HL-60/S4 treated with retinoic acid at 250 ng/mL for 4 days and 3 days (cell line): ENCODE data around the gene SH2B2.
"Not testable (repeated sequence)": the region's sequence is repeated elsewhere in the genome, so short reads cannot be mapped to it uniquely, and the experiment has no call there.

Source experiments
- in situ Hi-C: fragments of 300-500 bp; cut with MboI; formaldehyde crosslinking; loops from 2 replicates; pipeline ENCODE4 v1.7.0; 2022; ENCODE audit warnings: low sequenced_read_pairs

SH2B2 gene

DNA sequence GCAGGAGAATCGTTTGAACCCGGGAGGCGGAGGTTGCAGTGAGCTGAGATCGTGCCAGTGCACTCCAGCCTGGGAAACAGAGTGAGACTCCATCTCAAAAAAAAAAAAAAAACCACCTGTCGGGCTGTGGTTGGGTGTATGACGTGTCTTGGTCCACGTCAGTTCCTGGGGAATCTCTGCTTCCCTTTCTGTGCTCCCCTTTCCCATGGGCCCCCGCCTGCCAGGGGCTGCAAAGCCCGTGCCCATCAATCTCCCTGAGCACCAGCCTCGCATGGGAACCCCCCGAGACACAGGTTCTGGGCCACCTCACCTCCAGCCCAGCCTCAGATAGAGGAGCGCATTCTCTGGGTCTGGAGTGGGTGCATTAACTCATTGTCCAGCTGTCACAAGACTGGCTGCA, 2.3 kb upstream of the SH2B2 start:
- in situ Hi-C loops, result loop anchor here (5.0 to 10.0 kb wide), 2 partner anchors 108 to 180 kb away; partner anchors contain the start of genes ALKBH4 and LRWD1

DNA sequence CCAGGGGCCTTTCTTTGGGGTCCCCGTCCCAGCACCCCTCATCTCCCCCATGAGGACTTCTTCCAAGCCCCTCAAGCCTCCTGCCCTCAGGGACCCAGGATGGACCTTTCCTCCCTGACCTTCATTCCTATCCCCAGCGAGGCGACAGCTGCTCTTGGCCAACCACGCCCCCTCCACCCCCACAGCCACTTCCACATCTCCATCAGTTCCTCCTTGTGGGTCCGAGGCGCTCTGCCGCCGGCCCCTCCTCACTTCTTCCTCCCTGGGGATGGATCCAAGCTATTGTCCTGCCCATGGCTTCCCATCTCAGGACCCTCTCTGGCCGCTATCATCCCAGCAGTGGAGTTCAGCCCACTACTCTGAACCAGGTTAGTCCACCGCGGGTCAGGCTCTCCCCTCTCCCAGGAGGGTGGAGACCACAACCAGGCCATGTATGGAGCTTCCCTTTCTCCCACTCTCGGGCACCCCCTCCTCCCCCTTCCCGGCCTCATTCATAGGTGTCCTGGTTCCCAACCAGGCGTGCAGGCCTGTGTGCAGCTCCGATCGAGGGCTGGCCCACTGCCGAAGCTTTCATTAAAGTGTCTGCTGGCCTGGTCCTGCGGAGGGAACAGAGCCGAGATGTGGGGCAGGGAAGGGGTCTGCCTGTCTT, 1.7 kb upstream of the SH2B2 start:
- in situ Hi-C loops, result loop anchor here (5.0 to 10.0 kb wide), 2 partner anchors 107 to 180 kb away; partner anchors contain the start of genes ALKBH4 and LRWD1

DNA sequence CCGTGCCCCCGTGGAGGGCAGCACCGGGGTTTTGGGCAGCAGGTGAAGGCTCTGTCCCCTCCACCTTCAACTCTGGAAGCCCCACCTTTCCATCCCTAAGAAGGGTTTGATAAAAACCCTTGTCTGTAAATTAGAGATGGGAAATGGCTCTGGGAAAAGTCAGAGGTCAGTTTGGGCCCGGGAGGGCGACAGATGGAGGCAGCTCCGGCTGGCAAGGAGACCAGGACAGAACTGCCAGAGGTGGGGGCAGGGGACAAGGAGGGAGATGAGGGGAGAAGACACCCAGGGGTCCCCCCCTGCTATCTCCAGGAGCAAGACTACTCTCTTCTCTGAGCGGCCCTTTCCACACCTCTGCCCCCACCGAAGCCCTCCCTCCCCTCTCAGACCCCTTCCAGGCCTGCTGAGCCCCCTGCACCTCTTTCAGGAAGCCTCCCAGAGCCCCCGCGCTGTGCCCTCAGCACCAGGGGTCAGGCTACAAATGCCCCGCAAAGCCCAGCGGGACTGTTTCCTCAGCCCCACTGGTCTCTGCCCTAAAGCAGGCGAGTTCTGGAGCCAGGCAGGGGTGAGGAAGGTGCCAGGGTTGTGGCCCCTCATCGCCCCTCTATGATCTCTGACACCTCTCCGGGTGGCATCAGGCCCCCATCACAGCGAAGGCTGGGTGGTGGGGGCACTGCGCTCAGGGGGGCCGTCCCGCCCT, 980 bp upstream of the SH2B2 start:
- in situ Hi-C loops, result loop anchor here (10.0 kb wide), 1 partner anchor 179 kb away; the partner anchor contains the start of genes ALKBH4 and LRWD1

DNA sequence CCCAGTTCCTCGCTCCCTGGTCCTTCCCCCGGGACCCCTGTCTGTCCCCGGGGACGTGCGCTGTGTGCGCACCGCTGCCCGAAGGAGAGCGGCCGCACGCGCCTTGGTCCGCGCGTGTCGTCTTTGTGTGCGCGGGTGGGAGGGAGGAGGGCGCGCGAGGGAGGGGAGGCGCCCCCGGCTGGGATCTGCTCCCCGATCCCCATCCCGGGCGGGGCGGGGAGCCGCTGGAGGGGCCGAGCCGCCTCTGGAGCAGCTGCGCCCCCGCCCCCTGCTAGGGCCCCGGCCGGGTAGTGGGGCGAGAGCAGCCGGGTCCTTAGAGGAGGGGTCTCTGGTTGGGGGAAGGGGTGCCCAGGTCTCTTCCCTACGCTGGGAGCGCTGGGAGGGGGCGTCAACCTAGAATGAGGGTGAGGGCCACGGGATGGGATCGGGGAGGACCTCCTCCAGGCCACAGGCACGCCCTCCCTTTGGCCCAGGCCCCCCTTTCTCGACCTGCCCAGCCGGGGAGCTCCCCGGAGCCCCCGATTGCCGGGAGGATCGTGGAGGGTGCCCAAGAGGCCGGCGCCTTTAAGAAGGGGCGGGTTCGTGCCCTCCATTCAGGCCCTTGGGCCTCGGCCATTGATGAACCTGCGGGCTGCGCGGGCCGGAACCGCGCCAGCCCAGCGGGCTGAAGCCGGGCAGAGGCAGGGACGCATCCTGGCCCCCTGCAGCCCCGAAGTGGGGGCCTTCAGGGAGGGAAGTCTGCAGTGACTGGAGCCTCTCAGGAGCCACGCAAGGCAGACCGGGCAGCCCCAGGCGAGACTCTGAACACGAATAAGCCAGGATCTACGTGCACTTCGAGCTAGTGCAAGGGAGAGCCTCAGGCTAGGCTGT, 678 bp downstream of the SH2B2 start:
- in situ Hi-C loops, result loop anchor here (10.0 kb wide), 1 partner anchor 177 kb away; the partner anchor contains the start of genes ALKBH4 and LRWD1

DNA sequence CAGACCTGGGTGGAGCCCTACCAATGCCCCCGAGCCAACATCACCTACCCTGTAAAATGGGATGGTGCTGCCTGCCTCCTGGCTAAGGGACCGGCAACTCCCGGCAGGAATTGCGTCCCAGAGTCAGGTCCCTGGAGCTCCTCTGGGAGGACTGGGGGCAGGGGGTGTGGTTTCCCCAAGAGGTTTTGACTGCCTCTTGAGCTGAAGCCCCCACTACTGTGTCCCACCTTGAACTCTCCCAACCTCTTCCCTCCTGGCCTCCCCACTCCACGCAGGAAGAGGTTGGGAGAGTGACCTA, 1.3 kb downstream of the SH2B2 start:
- in situ Hi-C loops, result loop anchor here (10.0 kb wide), 1 partner anchor 177 kb away; the partner anchor contains the start of genes ALKBH4 and LRWD1

DNA sequence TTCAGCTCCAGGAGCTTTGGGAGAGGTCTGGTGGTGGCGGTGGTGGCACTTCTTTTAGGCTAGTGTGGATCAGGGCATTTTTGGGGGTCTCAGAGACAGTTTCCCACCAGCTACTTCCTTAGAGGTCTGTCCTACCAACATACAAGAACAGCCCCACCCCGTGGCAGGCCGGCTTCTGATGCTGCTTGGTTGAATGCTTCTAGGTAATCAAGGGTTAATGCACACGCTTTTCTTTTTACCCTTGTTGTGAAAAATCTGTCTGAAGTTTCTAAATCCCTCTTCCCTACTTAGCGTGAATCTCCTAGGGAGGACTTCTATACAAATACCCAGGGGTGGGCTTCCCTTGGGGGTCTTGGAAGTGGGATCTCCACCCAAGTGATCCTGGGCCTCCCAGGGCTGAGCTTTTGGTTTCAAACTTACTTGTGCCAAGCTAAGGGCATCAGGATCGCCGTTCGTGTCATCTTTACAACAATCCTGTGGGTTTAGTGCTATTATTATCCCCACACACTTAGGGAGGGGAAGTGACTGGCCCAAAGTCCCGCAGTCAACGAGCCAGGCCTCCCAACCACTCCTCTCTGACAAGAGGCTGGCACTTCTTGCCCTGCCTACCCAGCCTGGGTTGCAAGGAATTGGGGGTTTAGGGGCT, 1.7 kb downstream of the SH2B2 start:
- in situ Hi-C loops, result loop anchor here (10.0 kb wide), 1 partner anchor 176 kb away; the partner anchor contains the start of genes ALKBH4 and LRWD1

DNA sequence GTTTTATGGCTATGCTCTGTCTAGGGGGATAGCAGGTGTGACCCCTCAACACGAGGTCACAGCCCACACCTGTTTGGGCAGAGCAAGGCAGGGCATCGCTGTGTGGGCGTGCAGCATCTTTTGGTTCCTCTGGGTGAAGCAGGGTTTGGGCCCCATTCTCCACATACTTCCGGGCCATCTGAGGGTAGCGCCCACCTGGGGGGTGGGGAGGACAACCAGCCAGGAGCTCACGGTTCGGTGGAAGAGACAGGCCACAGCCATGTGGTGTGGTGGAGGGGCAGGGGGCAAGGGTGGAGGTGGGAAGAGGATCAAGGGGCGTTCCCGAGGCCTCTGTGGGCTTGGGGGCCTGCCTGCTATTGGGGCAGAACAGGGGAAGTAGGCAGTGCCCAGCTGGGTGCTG, 2.4 kb downstream of the SH2B2 start:
- in situ Hi-C loops, result loop anchor here (10.0 kb wide), 1 partner anchor 176 kb away; the partner anchor contains the start of genes ALKBH4 and LRWD1

DNA sequence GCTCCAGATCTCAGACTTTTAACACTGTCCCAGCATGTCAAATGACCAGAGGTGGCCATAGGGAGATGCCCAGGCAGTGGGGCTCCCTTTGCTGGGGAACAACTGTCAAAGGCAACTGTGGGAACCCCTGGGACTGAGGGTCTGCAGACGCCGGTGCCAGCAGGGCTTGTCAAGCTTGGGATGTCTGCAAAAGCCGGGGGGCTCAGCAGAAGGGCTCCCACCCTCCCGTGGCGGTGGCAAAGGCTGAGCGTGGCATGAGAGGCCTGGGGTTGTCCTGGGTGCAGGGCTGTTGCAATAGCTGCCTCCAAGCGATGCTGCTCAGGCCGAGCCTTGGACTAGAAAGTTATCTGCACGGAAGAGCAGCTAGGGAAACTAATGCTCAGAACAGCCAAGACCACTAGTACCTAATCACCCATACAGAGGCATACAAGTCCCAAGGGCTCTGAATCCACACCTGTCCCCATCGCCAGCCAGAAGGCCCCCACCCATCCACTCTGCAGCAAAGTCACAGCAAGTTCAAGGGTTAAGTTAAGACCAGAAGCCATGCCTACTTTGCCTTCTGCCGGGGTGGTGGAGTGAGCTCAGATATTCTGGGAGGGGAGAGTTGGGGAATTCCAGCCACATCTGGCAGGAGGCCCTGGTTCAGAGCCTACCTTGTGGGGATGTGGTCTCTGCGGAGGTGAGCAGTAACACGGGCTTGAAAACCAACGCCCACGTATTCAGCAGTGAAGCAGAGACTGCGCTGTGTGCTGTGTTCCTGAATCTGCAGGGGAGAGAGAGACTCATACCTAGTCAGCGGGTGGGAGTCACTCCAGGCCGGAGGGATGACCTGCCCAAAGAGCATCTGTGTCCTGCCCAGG, 4.6 kb downstream of the SH2B2 start:
- in situ Hi-C loops, result no loop called here

DNA sequence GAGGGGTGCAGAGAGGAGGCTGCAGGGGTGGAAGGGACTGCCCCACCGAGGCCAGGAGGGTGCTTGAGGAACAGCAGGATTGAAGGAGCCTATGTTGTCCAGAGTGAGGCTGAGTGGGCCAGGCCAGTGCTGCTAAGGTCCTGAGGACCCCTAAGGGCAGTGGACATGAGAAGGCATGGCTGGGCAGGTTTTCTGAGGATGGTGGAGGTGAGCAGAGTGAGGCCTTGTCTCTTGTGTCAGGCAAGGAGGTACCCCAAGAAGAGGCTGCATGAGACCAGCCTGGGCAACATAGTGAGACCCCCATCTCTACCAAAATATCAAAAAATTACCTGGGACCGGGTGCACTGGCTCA, 5.2 kb downstream of the SH2B2 start:
- in situ Hi-C loops, result no loop called here

DNA sequence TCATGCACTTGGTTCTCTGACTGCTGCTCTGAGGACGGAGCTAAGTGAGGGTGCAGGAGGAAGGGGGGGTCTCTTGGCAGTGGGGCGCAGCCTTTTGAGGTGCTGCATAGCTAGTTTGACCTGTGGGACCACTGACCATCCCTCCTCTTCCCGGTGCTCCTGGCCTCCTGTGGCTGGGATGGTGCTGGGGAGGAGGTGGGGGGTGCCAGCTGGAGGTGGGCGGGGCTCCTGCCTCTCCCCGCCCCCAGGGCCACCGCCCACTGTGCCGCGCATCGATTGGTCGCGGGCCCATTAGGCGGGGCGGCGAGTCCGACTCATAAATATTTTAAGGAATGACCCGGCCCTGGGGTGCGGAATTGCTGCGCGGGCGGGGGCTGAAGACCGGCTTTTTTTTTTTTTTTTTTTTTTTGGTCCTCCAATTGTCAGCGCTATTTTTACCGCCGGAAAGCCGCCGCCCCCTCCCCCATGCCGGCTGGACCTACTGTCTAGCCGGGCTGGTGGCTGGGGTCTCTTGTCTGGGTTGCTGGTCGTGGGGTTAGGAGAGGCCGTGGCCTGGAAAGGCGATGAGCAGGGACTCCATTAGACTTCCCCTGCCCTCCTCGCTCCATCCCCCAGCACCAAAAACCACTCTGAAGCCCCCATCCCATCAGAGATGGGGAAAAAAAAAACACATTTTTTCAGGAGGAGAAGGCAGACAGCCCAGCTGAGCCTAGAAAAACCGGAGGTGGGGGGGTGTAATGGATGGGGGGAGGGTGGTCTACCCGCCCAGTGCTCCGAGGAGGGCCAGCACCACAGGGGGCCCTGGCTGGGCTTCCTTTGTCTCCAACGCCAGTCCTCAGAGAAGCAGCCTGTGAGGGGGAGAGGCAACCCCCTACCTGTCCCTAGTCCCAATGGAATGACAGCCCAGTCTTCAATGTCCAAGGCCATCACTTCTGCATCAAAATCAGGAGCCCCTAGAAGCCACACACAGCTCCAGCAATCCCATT, 6.4 kb downstream of the SH2B2 start:
- in situ Hi-C loops, result no loop called here

DNA sequence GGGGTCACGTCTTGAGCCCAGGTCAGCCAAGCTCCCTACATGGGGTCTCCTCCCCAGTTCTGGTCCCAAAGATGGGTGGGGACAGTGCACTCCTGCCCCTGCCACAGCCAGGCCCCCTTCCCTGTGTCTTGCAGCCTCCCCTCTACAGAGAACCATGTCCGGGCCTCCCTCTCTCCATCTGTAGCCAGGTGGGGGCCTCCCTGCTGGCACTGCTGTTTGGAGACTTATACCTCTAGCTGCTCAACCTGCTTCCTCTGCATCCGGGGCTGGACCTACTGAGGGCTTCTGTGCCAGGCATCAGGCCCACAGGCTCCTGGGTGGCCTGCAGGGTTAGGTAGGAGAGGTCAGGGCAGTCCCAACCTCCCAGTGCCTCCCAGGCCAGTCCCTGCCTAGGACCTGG, 7.9 kb downstream of the SH2B2 start:
- in situ Hi-C loops, result no loop called here

DNA sequence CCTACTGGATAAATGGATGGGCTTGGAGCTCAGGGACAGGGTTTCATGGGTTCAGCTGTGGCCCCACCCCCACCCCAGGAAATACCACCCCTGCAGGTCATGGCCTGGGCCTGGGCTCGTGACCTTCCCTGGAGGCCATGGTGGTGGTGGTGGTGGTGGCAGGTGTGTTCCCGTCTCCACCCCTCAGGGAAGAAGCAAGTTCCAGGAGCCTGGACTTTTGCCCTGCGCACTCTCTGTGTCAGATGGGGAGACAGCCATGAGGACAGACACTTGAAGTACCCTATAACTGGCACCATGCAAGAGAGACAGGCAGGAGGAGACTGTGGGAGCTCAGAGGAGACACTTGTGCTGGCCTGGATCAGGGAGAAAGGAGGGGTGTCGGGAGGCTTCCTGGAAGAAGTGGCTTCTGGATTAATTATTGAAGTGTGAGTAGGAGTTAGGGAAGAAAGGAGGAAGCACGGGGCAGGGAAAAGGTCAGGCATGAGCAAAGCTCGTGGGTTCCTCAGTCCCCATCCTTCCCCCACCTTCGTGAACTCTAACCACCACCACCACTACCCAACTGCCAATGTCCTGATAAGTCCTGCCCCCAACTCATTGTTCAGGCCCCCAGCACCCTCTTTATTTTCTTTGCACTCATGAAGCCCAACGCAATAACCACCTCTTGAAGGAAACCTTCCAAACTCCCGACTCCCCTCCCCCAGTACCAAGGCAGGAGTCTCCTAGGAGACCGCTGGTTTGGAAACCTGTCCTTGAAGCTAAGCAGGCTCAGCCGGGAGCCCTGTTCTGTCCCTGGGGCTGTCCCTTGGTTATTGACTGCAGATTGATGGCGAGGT, 8.9 kb downstream of the SH2B2 start:
- in situ Hi-C loops, result no loop called here

DNA sequence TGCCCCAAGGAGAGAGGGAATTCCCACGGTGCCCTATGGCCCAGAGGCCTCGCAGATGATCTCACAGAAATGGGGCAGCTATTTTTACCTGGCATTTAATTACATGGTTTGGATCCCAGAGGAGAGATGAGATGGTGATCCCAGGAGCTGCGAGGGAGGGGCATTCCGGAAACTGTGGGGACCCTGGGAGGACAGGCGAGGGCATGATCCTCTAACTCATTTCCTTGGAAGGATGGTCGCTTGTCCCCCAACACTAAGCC, 9.4 kb downstream of the SH2B2 start:
- in situ Hi-C loops, result no loop called here

DNA sequence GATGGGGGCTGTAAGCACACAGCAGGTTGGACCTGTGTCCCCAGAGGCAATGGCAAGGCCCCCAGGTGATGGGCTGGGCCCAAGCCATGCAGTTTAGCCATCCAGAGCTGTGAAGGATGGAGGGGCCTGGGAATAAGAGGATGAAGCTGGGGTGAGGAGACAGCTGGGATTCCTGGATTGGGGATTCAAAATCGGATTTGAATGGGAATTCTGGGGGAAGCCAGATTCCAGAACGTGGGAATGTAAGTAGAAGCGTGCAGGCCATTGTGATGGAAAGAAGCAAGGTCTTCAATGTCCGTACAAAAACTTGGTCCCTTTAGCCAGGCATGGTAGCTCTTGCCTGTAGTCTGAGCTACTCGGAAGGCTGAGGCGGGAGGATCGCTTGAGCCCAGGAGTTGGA, 9.8 kb downstream of the SH2B2 start:
- in situ Hi-C loops, result no loop called here

DNA sequence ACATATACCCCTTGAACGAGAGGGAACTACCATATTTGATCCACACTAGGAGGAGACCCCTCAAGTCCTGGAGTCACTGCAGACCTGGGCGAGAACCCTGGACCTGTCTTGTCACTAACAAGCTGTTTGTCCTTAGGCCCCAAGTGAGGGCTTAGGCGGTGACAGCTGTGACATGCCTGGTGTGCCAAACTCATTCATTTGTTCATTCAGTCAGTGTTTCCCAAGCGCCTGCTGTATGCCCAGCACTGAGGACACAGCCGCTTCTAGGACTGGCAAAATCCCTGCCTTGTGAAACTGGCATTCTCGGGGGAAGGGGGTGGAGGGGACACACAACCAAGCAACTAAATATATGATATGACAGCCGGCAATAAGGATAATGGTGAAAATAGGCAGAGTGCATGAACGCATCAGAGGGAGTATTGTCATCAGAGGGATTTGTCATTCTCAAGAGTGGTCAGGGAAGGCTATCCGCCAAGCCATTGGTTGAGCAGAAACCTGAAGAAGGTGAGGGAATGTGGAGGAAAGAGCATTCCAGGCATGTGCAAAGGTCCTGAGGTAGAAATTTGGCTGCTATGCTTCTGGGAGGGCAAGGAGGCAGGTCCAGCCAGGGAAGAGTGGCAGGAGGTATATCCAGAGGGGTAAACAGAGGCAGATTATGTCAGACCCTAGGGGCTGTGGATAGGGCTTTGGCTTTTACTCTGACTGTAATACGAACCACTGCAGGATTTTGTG, 11.0 kb downstream of the SH2B2 start:
- in situ Hi-C loops, result no loop called here

DNA sequence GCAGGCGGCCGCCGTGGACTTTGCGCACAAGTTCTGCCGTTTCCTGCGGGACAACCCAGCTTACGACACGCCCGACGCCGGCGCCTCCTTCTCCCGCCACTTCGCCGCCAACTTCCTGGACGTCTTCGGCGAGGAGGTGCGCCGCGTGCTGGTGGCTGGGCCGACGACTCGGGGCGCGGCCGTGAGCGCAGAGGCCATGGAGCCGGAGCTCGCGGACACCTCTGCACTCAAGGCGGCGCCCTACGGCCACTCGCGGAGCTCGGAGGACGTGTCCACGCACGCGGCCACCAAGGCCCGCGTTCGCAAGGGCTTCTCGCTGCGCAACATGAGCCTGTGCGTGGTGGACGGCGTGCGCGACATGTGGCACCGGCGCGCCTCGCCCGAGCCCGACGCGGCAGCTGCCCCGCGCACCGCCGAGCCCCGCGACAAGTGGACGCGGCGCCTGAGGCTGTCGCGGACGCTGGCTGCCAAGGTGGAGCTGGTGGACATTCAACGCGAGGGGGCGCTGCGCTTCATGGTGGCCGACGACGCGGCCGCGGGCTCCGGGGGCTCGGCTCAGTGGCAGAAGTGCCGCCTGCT, 14.1 kb downstream of the SH2B2 start:
- in situ Hi-C loops, result no loop called here

DNA sequence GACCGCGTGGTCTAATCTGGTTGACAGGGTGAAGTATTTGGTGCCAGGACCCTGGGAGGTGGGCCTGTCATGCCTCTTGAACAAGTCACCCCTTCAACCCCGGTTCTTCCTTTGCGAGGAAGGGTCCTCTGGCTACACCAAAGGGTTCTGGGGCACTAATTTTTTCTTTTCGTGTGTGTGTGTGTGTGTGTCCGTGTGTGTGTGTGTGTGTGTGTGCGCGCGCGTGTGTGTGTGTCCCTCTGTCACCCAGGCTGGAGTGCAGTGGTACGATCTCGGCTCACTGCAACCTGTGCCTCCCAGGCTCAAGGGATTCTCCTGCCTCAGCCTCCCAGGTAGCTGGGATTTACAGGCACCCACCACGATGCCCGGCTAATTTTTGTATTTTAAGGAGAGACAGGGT, 14.7 kb downstream of the SH2B2 start:
- in situ Hi-C loops, result not testable (repeated sequence)
